Loucy (cell line): ENCODE measurements around the gene TMEM59.

Source experiments
- CTCF ChIP-seq: fragments of 200-600 bp; sonication (generic); conservative IDR thresholded peaks from 2 replicates; pipeline ENCODE4 v1.5.1; 2014; ENCODE audit warnings: mild to moderate bottlenecking, antibody characterized with exemption, low read length
- EZH2phosphoT487 ChIP-seq: fragments of 200-600 bp; IDR thresholded peaks from 2 replicates; pipeline ENCODE4 v1.6.1; 2018; ENCODE audit warnings: antibody characterized with exemption, mild to moderate bottlenecking, moderate library complexity, borderline replicate concordance

GRCh38 chr1:53998223-53998622 lies 54.8 kb downstream of the TMEM59 start:
- TF ChIP-seq CTCF = no peak
- TF ChIP-seq EZH2phosphoT487 = no peak
